ENCODE measurements around the gene POU6F2. TPM values are rescaled to one million over a fixed set of nuclear protein-coding genes. Genes with fewer than 3 reads are reported as not detected.

POU6F2 gene
- total RNA-seq, 1 experiment from 2014 or later, result 0.27 TPM

DNA sequence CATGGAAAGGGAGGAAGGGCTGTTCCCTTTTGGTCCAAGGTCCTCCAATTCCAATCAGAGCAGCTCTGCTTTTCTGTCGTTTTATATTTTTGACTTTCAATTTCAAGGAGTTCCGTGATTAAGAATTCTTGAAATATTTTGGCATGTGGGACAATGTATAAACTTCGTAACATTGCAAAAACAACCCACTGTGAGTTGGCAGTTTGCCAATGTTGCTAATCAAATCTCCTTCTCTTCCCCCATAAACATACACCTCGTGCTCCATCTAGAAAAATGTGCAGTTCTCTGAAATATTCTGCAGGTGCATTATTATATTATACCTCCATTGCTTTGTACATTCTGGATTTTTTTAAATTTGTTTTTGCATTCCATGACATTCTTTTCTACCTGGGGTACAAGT lies 49.8 kb downstream of the POU6F2 start:
- ChIA-PET POLR2A (no interaction called here), RAD21 (ENCODE audit: low non-redundant PET in 1 of 2, low total read pairs in 2 of 2, uncharacterized antibody in 2 of 2, unreplicated experiment in 2 of 2) (no interaction called here), CTCF (no interaction called here)
- Histone ChIP-seq H3K27ac (ENCODE audit: low read depth, low read length) (no peak overlapping the region), H3K9me3 (ENCODE audit: control insufficient read depth in 1 of 2, insufficient read depth in 1 of 2, low read depth in 1 of 2, low read length in 2 of 2) (no peaks in the 10 kb centered on the region), H3K36me3 (ENCODE audit: control insufficient read depth in 1 of 2, insufficient read depth in 2 of 2, low read length in 2 of 2) (no peaks in the 10 kb centered on the region), H2AFZ (ENCODE audit: low read depth, low read length, poor library complexity, severe bottlenecking) (no peak overlapping the region), H3K4me2 (ENCODE audit: low read length) (no peak overlapping the region), H3K9ac (ENCODE audit: low read length) (no peak overlapping the region), H4K20me1 (ENCODE audit: insufficient read depth) (no peaks in the 10 kb centered on the region), H3K79me2 (ENCODE audit: insufficient read depth, low read length) (no peaks in the 10 kb centered on the region), H3K4me3 (replicated peaks in 1 of 2; ENCODE audit: low read depth in 1 of 2, low read length in 2 of 2) (no peak overlapping the region), H3K9me2 (ENCODE audit: insufficient read depth) (no peaks in the 10 kb centered on the region), H3K27me3 (ENCODE audit: insufficient read depth, low read length) (peaks cover 7% of the 10 kb centered on the region), H3K4me1 (ENCODE audit: control insufficient read depth in 1 of 2, insufficient read depth in 2 of 2, low read length in 2 of 2) (no peaks in the 10 kb centered on the region)
- ATAC-seq (no peak), DNase-seq (ENCODE audit: low read depth, low spot score) (no peak)
- TF ChIP-seq SP1 (IDR thresholded peaks at IDR 0.05; ENCODE audit: low read depth), result no peak
- intact Hi-C loops (cut with micrococcal nuclease), result no loop called here
- BruUV-seq (replicated peaks), result no TSS peak

DNA sequence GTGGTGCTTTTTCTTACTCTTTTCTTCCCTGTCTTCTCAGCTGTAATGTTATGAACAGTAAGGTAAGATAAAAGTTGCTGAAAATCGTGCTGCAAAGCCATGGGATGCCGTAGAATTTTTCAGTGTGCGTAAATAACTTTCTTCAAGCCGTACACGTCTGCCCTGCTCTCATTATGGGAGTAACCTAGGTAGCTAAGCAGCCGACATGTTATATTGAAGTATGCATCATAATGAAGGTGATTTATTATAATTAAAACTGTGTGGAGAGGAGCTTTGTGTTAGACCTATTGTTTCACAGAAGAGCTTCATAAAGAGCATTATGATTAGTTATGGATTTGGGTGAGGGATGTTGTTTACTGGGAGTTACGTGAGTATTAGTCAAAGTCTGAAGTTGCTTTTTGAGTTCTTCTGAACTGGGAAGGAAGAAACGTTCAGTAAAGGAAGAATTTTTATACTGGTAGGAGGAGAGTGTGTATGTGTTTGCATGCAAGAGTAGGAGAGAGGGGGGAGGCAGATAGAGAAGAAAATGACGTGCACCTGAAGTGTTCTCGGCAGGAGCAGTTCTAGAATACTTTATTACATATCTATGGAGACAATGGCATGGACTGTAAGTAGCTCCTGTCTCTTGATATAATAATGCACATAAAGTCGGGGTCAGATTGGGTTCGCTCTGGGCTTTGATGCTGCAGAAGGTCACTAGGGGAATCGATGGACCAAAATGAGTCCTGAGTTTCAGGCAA lies 56.3 kb downstream of the POU6F2 start:
- H3K27me3 ChIP-seq (ENCODE audit: insufficient read depth, low read length), result peaks cover 23% of the 10 kb centered on the region
- TF ChIP-seq EZH2phosphoT487 (IDR thresholded peaks at IDR 0.05; ENCODE audit: borderline replicate concordance), result no peak
- TF ChIP-seq, protein P1, sequence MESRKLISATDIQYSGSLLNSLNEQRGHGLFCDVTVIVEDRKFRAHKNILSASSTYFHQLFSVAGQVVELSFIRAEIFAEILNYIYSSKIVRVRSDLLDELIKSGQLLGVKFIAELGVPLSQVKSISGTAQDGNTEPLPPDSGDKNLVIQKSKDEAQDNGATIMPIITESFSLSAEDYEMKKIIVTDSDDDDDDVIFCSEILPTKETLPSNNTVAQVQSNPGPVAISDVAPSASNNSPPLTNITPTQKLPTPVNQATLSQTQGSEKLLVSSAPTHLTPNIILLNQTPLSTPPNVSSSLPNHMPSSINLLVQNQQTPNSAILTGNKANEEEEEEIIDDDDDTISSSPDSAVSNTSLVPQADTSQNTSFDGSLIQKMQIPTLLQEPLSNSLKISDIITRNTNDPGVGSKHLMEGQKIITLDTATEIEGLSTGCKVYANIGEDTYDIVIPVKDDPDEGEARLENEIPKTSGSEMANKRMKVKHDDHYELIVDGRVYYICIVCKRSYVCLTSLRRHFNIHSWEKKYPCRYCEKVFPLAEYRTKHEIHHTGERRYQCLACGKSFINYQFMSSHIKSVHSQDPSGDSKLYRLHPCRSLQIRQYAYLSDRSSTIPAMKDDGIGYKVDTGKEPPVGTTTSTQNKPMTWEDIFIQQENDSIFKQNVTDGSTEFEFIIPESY (IDR thresholded peaks at IDR 0.05; ENCODE audit: extremely low read depth, insufficient replicate concordance, low read length), result no peak
- no peak for TF ChIP-seq ZNF274 (IDR thresholded peaks at IDR 0.05; ENCODE audit: low read depth, low read length)
- no peak for TF ChIP-seq SIN3A (IDR thresholded peaks at IDR 0.05; ENCODE audit: low read depth)
- TF ChIP-seq, protein P2, sequence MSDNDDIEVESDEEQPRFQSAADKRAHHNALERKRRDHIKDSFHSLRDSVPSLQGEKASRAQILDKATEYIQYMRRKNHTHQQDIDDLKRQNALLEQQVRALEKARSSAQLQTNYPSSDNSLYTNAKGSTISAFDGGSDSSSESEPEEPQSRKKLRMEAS (IDR thresholded peaks at IDR 0.05), result no peak
- no peak for TF ChIP-seq RAD21 (IDR thresholded peaks at IDR 0.05; ENCODE audit: low read depth)
- no peak for TF ChIP-seq CBX3 (IDR thresholded peaks at IDR 0.05; ENCODE audit: low read depth)
- TF ChIP-seq FOSL1 (IDR thresholded peaks at IDR 0.05; ENCODE audit: low read depth), result no peak
- TF ChIP-seq, protein P3, sequence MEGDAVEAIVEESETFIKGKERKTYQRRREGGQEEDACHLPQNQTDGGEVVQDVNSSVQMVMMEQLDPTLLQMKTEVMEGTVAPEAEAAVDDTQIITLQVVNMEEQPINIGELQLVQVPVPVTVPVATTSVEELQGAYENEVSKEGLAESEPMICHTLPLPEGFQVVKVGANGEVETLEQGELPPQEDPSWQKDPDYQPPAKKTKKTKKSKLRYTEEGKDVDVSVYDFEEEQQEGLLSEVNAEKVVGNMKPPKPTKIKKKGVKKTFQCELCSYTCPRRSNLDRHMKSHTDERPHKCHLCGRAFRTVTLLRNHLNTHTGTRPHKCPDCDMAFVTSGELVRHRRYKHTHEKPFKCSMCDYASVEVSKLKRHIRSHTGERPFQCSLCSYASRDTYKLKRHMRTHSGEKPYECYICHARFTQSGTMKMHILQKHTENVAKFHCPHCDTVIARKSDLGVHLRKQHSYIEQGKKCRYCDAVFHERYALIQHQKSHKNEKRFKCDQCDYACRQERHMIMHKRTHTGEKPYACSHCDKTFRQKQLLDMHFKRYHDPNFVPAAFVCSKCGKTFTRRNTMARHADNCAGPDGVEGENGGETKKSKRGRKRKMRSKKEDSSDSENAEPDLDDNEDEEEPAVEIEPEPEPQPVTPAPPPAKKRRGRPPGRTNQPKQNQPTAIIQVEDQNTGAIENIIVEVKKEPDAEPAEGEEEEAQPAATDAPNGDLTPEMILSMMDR (IDR thresholded peaks at IDR 0.05 in 2 of 3, conservative IDR thresholded peaks at IDR 0.05 in 1 of 3; ENCODE audit: borderline replicate concordance in 1 of 3, insufficient read depth in 1 of 3, low read depth in 2 of 3, low read length in 2 of 3), result no peak
- TF ChIP-seq, protein P4, sequence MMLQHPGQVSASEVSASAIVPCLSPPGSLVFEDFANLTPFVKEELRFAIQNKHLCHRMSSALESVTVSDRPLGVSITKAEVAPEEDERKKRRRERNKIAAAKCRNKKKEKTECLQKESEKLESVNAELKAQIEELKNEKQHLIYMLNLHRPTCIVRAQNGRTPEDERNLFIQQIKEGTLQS (IDR thresholded peaks at IDR 0.05), result no peak
- TF ChIP-seq SRF (IDR thresholded peaks at IDR 0.05; ENCODE audit: low read depth), result no peak
- ChIA-PET CTCF (no interaction called here), RAD21 (ENCODE audit: low non-redundant PET in 1 of 2, low total read pairs in 2 of 2, uncharacterized antibody in 2 of 2, unreplicated experiment in 2 of 2) (no interaction called here), POLR2A (no interaction called here)
- H3K4me1 ChIP-seq (ENCODE audit: control insufficient read depth in 1 of 2, insufficient read depth in 2 of 2, low read length in 2 of 2), result no peaks in the 10 kb centered on the region
- no peak overlapping the region for H3K4me2 ChIP-seq (ENCODE audit: low read length)
- no peak overlapping the region for H2AFZ ChIP-seq (ENCODE audit: low read depth, low read length, poor library complexity, severe bottlenecking)
- intact Hi-C loops (cut with micrococcal nuclease), result no loop called here
- no peak overlapping the region for H3K27ac ChIP-seq (ENCODE audit: low read depth, low read length)
- no peaks in the 10 kb centered on the region for H3K9me2 ChIP-seq (ENCODE audit: insufficient read depth)
- BruUV-seq (replicated peaks), result no TSS peak
- H4K20me1 ChIP-seq (ENCODE audit: insufficient read depth), result no peaks in the 10 kb centered on the region
- no peaks in the 10 kb centered on the region for H3K9me3 ChIP-seq (ENCODE audit: control insufficient read depth in 1 of 2, insufficient read depth in 1 of 2, low read depth in 1 of 2, low read length in 2 of 2)
- DNase-seq (ENCODE audit: low read depth, low spot score) (no peak), ATAC-seq (no peak)
- H3K36me3 ChIP-seq (ENCODE audit: control insufficient read depth in 1 of 2, insufficient read depth in 2 of 2, low read length in 2 of 2), result no peaks in the 10 kb centered on the region
- no peaks in the 10 kb centered on the region for H3K79me2 ChIP-seq (ENCODE audit: insufficient read depth, low read length)
- H3K9ac ChIP-seq (ENCODE audit: low read length), result no peak overlapping the region
- no peak overlapping the region for H3K4me3 ChIP-seq (replicated peaks in 1 of 2; ENCODE audit: low read depth in 1 of 2, low read length in 2 of 2)
